HG03565 (cell line): ENCODE measurements around the gene KRCC1.
A peak's percentile ranks its signal among the peaks of the same experiment; 100 is the strongest.

Experiments
- ATAC-seq: cut with Tn5 transposase; IDR thresholded peaks from one replicate; pipeline ENCODE4 v1.9.1; 2021; ENCODE audit warnings: mild to moderate bottlenecking, moderate library complexity; ENCODE audit not compliant: unreplicated experiment

The KRCC1 gene

GRCh38 chr2:88055371-88056128, at the start of gene KRCC1:
Gene KRCC1 (minus strand): TSS chr2:88055783. CDS start chr2:88028563, 27,220 bp downstream.
- ATAC-seq = peak; percentile 94

- no peak for ATAC-seq
Measured at GRCh38 chr2:88100489-88100858, 44.9 kb upstream of the KRCC1 start.

- ATAC-seq = no peak
Measured at GRCh38 chr2:88099798-88100488, 44.4 kb upstream of the KRCC1 start.

GRCh38 chr2:88098558-88098900, 42.9 kb upstream of the KRCC1 start:
- no peak for ATAC-seq

- ATAC-seq = no peak
Measured at GRCh38 chr2:88097891-88098557, 42.4 kb upstream of the KRCC1 start.

- ATAC-seq = no peak
Measured at GRCh38 chr2:88097192-88097591, 41.6 kb upstream of the KRCC1 start.

GRCh38 chr2:88096708-88097107, 41.1 kb upstream of the KRCC1 start:
- no peak for ATAC-seq

- no peak for ATAC-seq
Measured at GRCh38 chr2:88095022-88095421, 39.4 kb upstream of the KRCC1 start.

GRCh38 chr2:88092773-88093172, 37.2 kb upstream of the KRCC1 start:
- no peak for ATAC-seq

GRCh38 chr2:88091943-88092342, 36.4 kb upstream of the KRCC1 start:
- ATAC-seq = no peak

GRCh38 chr2:88090446-88091283, 35.1 kb upstream of the KRCC1 start:
- no peak for ATAC-seq

GRCh38 chr2:88088999-88089398, 33.4 kb upstream of the KRCC1 start:
- no peak for ATAC-seq

- ATAC-seq = no peak
Measured at GRCh38 chr2:88087763-88088162, 32.2 kb upstream of the KRCC1 start.

GRCh38 chr2:88087073-88087472, 31.5 kb upstream of the KRCC1 start:
- ATAC-seq = no peak

- no peak for ATAC-seq
Measured at GRCh38 chr2:88086401-88086800, 30.8 kb upstream of the KRCC1 start.

GRCh38 chr2:88085602-88086001, 30.0 kb upstream of the KRCC1 start:
- no peak for ATAC-seq

GRCh38 chr2:88085099-88085498, 29.5 kb upstream of the KRCC1 start:
- ATAC-seq = no peak

- no peak for ATAC-seq
Measured at GRCh38 chr2:88082781-88083180, 27.2 kb upstream of the KRCC1 start.

GRCh38 chr2:88081924-88082608, 26.5 kb upstream of the KRCC1 start:
- ATAC-seq = no peak

- no peak for ATAC-seq
Measured at GRCh38 chr2:88080545-88080944, 25.0 kb upstream of the KRCC1 start.
